ENCODE results near the gene URM1. TPM values are rescaled to one million over a fixed set of nuclear protein-coding genes. Genes with fewer than 3 reads are reported as not detected.

Gene URM1
- total RNA-seq, 2 experiments from 2014 or later, result 78.9 to 79.9 TPM

Small RNAs within 50 kb of the gene (microRNA-seq; reads per million reads assigned to microRNA genes)
- not detected for gene MIR219B

Other genes with a start within 250 kb of the URM1 start
- 10 to 100 TPM; 51.8 to 57.7 TPM for gene PTGES2, start 243.6 kb upstream of the URM1 start, total RNA-seq
- gene LCN2, start 221.9 kb upstream of the URM1 start, total RNA-seq, result not detected
- 100 to 1,000 TPM in 1 of 2 experiments, 10 to 100 TPM in 1; 94.3 to 105 TPM for gene BBLN, start 211.1 kb upstream of the URM1 start, total RNA-seq
- 100 to 1,000 TPM; 121 to 127 TPM for gene CIZ1, start 179.8 kb upstream of the URM1 start, total RNA-seq
- under 1 TPM; 0.21 to 0.29 TPM for gene DNM1, start 168.0 kb upstream of the URM1 start, total RNA-seq
- gene GOLGA2, start 95.4 kb upstream of the URM1 start, total RNA-seq, result 10 to 100 TPM; 57.9 to 58.8 TPM
- 10 to 100 TPM; 12.2 to 13.7 TPM for gene SWI5, start 95.1 kb upstream of the URM1 start, total RNA-seq
- 10 to 100 TPM; 25.5 to 27.7 TPM for gene TRUB2, start 48.9 kb upstream of the URM1 start, total RNA-seq
- gene COQ4, start 48.5 kb upstream of the URM1 start, total RNA-seq, result 10 to 100 TPM; 31.8 to 34.9 TPM
- gene SLC27A4, start 30.8 kb upstream of the URM1 start, total RNA-seq, result 10 to 100 TPM; 19.0 to 21.7 TPM
- 1 to 10 TPM; 3.9 to 4.2 TPM for gene CERCAM, start 49.5 kb downstream of the URM1 start, total RNA-seq
- gene ODF2, start 84.6 kb downstream of the URM1 start, total RNA-seq, result 10 to 100 TPM; 77.5 to 82.8 TPM
- gene GLE1, start 133.3 kb downstream of the URM1 start, total RNA-seq, result 10 to 100 TPM; 46.5 to 47.7 TPM
- gene SPTAN1, start 181.2 kb downstream of the URM1 start, total RNA-seq, result 100 to 1,000 TPM; 292 to 303 TPM